GM21528 (cell line): ENCODE measurements around the gene PPP1R36.

Experiments used
- ATAC-seq: cut with Tn5 transposase; IDR thresholded peaks from one replicate; pipeline ENCODE4 v1.9.1; 2021; ENCODE audit warnings: mild to moderate bottlenecking, moderate library complexity; ENCODE audit not compliant: unreplicated experiment, low FRiP score

PPP1R36 gene

DNA sequence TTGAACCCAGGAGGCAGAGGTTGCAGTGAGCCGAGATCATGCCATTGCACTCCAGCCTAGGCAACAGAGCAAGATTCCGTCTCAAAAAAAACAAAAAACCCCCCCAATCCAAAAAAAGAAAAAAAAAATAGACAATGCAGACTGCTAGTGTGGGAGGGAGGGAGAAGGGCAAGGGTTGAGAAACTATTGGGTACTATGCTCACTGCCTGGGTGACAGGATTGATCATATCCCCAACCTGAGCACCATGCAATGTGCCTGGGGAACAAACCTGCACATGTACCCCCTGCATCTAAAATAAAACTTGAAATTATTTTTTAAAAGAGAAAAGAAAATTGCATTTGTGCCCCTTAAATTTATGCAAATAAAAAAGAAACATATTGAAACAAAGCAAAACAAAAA, 88.9 kb downstream of the PPP1R36 start:
- ATAC-seq = no peak
